ENCODE results near the gene DCP1A.

The DCP1A gene

GRCh38 chr3:53243785-53244184 lies 103.6 kb downstream of the DCP1A start:
- ChIA-PET POLR2A (ENCODE audit: low non-redundant PET) (no interaction called here), CTCF (no interaction called here)
- DNase-seq (ENCODE audit: low spot score) = no peak
- no peak for TF ChIP-seq CTCF (conservative IDR thresholded peaks at IDR 0.05; ENCODE audit: low read depth)
- peak overlapping the region; percentile 96 for H3K27ac ChIP-seq

GRCh38 chr3:53243165-53243564 lies 104.2 kb downstream of the DCP1A start:
- TF ChIP-seq CTCF (conservative IDR thresholded peaks at IDR 0.05; ENCODE audit: low read depth) = no peak
- CTCF ChIA-PET = interaction anchor here (0.6 kb wide), 2 partner anchors 27 to 96 kb away, joined by 3 read pairs; no protein-coding TSS in a partner anchor
- H3K27ac ChIP-seq = peak overlapping the region; percentile 96
- DNase-seq (ENCODE audit: low spot score) = no peak
- POLR2A ChIA-PET (ENCODE audit: low non-redundant PET) = no interaction called here

- CTCF ChIA-PET = interaction anchor here (0.6 kb wide), 2 partner anchors 28 to 95 kb away, joined by 3 read pairs; no protein-coding TSS in a partner anchor
- POLR2A ChIA-PET (ENCODE audit: low non-redundant PET) = no interaction called here
- H3K27ac ChIP-seq = peak overlapping the region; percentile 96
- DNase-seq (ENCODE audit: low spot score) = no peak
- no peak for TF ChIP-seq CTCF (conservative IDR thresholded peaks at IDR 0.05; ENCODE audit: low read depth)
Measured at GRCh38 chr3:53242642-53243041, 104.7 kb downstream of the DCP1A start.

GRCh38 chr3:53242155-53242554 lies 105.2 kb downstream of the DCP1A start:
- ChIA-PET POLR2A (ENCODE audit: low non-redundant PET) (no interaction called here), CTCF (no interaction called here)
- DNase-seq (ENCODE audit: low spot score) = no peak
- H3K27ac ChIP-seq = peak overlapping the region; percentile 96
- no peak for TF ChIP-seq CTCF (conservative IDR thresholded peaks at IDR 0.05; ENCODE audit: low read depth)

GRCh38 chr3:53240989-53241972 lies 106.1 kb downstream of the DCP1A start:
- H3K27ac ChIP-seq = peak overlapping the region; percentile 96
- DNase-seq (ENCODE audit: low spot score) = no peak
- no peak for TF ChIP-seq CTCF (conservative IDR thresholded peaks at IDR 0.05; ENCODE audit: low read depth)
- POLR2A ChIA-PET (ENCODE audit: low non-redundant PET) = interaction anchor here (0.5 kb wide), 1 partner anchor 520 kb away, joined by 6 read pairs; no protein-coding TSS in a partner anchor
- CTCF ChIA-PET = no interaction called here

GRCh38 chr3:53239800-53240199 lies 107.5 kb downstream of the DCP1A start:
- POLR2A ChIA-PET (ENCODE audit: low non-redundant PET) = no interaction called here
- TF ChIP-seq CTCF (conservative IDR thresholded peaks at IDR 0.05; ENCODE audit: low read depth) = no peak
- CTCF ChIA-PET = no interaction called here
- DNase-seq (ENCODE audit: low spot score) = no peak
- peak overlapping the region; percentile 96 for H3K27ac ChIP-seq

Measured in RWPE1 (cell line).